Activated CD4-positive, alpha-beta T cell treated with anti-CD3 and anti-CD28 coated beads, Interleukin-2, Interleukin-4, amounts not matched to agents 100 ng/mL and 50 ng/mL, durations not matched to agents 16 hours and 8 hours (primary cell): ENCODE data around the gene ALDH3A2.

ENCODE experiments used
- DNase-seq: peaks from one replicate; pipeline ENCODE4 v3.0.0-alpha.2; 2020; ENCODE audit warnings: low spot score

ALDH3A2 gene

GRCh38 chr17:19716108-19717030 lies 67.8 kb downstream of the ALDH3A2 start, which contains the start of gene SLC47A2:
Gene SLC47A2 (minus strand): TSS chr17:19716584. CDS start chr17:19716555, 29 bp downstream.
- DNase-seq = no peak

DNA sequence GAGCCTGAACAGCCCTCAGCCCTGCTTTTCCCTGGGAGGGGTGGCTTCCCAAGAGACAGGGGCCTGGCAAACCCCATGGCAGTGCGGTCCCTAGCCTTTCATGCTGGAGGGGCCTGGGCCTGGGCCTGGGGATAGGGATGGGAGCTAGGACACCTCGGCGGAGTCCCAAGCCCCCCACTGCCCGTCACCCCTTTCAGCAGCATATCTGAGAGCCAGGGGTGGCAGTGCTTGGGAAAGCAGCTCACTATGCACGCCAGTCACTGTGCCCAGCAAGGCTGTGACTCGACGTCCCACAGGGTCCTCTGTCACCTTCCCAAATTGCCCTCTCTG lies 68.4 kb downstream of the ALDH3A2 start:
- DNase-seq = no peak

GRCh38 chr17:19717411-19717908 lies 68.9 kb downstream of the ALDH3A2 start:
- no peak for DNase-seq

DNA sequence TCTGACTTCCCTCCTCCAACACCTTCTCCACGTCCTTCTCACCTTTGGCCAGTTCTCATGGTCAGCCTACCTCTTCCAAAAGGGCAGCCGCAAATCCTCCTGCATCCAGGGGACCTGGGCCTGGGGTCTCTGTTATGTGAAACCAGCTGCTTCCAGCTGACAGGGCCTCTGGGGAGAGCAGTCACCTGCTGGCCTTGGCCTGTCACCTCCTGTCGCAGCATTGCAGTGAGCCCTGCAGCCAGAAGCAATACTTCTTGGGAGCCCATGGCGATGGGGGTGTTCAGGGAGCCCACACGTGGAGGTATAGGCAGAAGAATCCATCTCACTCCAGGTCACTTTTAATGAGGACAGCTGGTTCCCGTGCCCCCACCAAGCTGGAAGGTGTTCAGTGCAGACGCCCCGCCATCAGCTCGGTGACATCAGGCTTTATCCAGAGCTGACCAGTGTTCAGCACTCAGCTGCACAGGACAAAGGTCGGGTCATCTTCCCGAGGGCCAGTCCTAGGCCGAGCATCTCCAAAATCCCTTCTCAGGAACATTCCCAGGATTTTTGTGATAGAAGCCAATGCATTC lies 69.6 kb downstream of the ALDH3A2 start:
- DNase-seq = no peak

- no peak for DNase-seq
Measured at GRCh38 chr17:19718613-19719354, 70.2 kb downstream of the ALDH3A2 start.

GRCh38 chr17:19719355-19720209 lies 71.0 kb downstream of the ALDH3A2 start:
- no peak for DNase-seq

DNA sequence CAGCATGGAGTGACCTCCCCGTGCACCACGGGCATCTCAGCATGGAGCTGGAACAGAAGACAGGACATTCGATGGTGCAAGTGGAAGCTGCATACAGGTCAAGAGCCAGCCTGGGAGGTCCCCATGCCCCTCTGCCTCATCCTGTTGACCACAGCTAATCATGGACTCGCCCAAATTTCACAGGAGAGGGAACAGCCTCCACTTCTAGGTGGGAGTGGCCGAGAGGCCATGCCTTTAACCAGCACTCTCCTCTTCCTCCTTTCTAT lies 71.6 kb downstream of the ALDH3A2 start:
- DNase-seq = no peak

- no peak for DNase-seq
Measured at GRCh38 chr17:19720631-19721426, 72.3 kb downstream of the ALDH3A2 start.

DNA sequence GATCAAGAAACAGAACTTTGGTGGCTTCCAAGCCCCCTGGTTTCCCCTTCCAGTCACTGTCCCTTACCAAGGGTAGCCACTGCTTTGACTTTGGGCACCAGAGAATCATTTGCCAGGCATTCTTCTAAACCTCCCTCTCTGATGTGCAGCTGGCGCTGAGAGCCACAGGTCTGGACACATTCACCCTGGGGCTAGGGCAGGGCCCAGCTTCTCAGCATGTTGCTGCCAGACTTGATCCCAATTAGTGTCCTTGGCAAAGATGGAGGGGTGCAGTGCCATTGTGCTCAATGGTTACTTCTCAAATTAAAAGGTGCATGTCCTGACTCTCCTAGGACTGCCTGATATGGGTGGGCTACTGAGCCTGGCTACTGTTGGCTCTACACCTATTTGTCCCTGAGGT lies 75.4 kb downstream of the ALDH3A2 start:
- DNase-seq = no peak

DNA sequence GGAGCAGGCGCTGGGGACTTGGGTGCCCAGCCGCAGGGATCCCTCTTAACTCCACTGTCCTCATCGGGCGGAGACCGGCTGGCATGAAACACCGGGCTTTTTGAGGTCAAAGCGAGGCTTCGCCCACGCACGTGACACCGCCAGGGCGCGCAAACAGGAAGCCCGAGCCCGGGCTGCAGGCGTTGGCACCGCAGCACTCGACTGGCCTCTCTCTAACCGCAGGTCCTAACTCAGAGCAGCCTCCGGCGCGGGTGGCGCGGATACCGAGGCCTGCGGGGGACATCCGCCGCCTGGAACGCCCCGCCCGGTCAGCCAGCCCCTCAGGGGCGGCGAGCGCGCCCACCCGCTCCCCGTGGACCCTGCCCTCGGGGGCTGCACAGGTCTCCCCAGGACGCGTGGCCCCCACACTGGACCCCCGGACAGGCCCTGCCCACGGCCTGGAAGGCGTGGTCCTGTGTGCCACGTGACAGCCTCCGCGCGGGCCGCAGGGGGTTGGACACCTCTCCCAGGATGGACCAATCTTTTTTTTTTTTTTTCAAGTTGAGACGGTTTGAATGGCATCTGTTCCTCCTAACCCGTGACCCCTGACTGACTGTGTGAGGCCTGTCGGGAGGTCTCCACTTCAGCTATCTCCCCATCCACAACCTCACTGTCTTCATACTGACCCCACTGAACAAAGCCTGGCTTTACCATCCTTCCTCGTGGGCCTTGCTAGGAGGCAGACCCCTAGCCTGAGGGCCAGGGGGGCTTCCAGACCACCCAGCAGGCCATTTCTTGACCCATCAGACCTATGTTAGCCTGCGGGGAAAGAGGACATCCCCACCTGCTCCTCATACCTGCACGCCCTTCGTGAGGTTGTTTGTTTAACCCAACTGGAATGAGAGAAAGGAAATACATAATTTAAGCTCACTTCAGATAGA lies 76.2 kb downstream of the ALDH3A2 start:
- peak; percentile 34 for DNase-seq

DNA sequence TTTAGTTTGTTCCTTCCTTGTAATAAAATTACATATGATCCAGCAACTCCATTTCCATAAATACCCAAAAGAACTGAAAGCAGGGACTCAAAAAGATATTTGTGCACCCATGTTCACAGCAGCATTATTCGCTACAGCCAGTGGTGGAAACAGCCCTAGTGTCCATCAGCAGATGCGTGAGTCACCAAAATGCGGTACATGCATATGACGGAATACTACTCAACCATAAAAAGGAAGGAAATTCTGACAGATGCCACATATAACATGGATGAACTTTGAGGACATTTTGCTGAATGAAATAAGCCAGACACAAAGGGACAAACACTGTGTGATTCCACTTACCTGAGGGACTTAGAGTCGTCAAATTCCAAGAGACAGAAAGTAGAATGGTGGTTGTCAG lies 76.9 kb downstream of the ALDH3A2 start:
- no peak for DNase-seq

DNA sequence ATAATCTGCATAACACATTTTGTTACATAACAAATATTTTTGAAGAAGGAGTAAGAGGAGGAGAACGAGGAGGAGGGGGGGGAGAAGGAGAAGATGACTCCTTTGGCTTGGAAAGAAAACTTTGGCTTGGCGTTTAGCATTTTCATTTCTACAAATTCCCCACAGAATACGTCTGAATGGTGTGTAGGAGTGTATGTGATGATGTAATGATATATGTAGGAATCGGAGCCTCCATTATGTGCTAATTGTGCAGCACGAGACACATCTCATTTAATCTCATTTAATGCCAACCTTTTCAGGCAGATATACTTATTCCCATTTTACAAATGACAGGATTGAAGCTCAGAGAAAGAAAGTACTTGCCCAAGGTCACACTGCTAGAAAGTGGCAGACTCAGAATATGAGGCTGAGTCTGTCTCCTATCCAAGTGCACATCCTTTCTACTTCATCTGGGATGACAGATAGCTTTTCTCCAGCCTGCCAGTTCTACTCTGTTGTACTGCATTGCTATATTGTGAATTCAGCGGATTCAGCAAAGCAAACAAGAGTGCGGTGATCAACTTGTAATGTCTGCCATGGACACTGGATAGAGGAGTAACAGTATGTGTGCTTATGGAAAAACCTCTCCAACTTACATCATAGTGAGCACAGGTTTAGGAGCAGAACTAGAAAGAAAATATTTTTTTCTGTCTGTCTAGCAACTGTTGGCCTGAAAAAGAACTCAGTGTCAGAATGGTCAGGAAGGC lies 78.3 kb downstream of the ALDH3A2 start:
- DNase-seq = no peak
